Heart left ventricle (tissue), 16 donors: ENCODE results near the gene LENG1. TPM values are rescaled to one million over a fixed set of nuclear protein-coding genes. Genes with fewer than 3 reads are reported as not detected.

ENCODE experiments used
- ATAC-seq, 4 donors: fragments of 200-7000 bp; cut with Tn5 transposase; one replicate each; pipeline ENCODE4 v1.9.1; 2020 to 2022; ENCODE audit warnings: moderate library complexity in 4 of 4, mild to moderate bottlenecking in 3 of 4, moderate number of reproducible peaks in 1 of 4
- DNase-seq, 5 donors: peaks; one replicate each; pipeline ENCODE4 v3.0.0-alpha.2; 2020
- H3K27ac ChIP-seq, 12 donors: fragments of 200-600 bp; sonication (generic) in 4 of 12; one replicate each; pipeline versions ENCODE4 v1.5.0 to v1.8.0; 2016 to 2022; ENCODE audit warnings: mild to moderate bottlenecking in 2 of 12
- H3K27me3 ChIP-seq, 9 donors: fragments of 200-600 bp; sonication (generic) in 2 of 9; one replicate each; pipeline versions ENCODE4 v1.5.1 to v1.8.0; 2016 to 2022; ENCODE audit warnings: mild to moderate bottlenecking in 3 of 9
- H3K36me3 ChIP-seq, 9 donors: fragments of 200-600 bp; sonication (generic) in 2 of 9; one replicate each; pipeline versions ENCODE4 v1.5.0 to v1.8.0; 2018 to 2022; ENCODE audit warnings: mild to moderate bottlenecking in 2 of 9
- H3K4me1 ChIP-seq, 12 donors: fragments of 200-600 bp; sonication (generic) in 4 of 12; one replicate each; pipeline versions ENCODE4 v1.5.0 to v1.8.0; 2016 to 2022; ENCODE audit warnings: mild to moderate bottlenecking in 3 of 12
- H3K4me3 ChIP-seq, 12 donors: fragments of 200-600 bp; sonication (generic) in 4 of 12; one replicate each; pipeline versions ENCODE4 v1.5.0 to v1.8.0; 2017 to 2022; ENCODE audit warnings: mild to moderate bottlenecking in 9 of 12, moderate library complexity in 4 of 12
- H3K9me3 ChIP-seq, 12 donors: fragments of 200-600 bp; sonication (generic) in 4 of 12; one replicate each; pipeline versions ENCODE4 v1.5.0 to v1.8.0; 2016 to 2022; ENCODE audit warnings: mild to moderate bottlenecking in 1 of 12
- CTCF ChIP-seq, 12 donors: fragments of 200-600 bp; sonication (generic) in 4 of 12; IDR thresholded peaks; one replicate each; pipeline versions ENCODE4 v1.5.0 to v1.8.0; 2018 to 2022; ENCODE audit warnings: antibody characterized with exemption in 12 of 12, mild to moderate bottlenecking in 5 of 12
- POLR2A ChIP-seq, 2 donors: fragments of 450-650 bp; IDR thresholded peaks; one replicate each; pipeline ENCODE4 v1.6.1; 2017; ENCODE audit warnings: antibody characterized with exemption in 2 of 2, mild to moderate bottlenecking in 2 of 2, moderate library complexity in 2 of 2
- WGBS, 4 donors: extraction: QIAGEN DNeasy Blood & Tissue Kit in 2 of 4; methylation state at CpG; one replicate each; pipeline versions ENCODE4 v1.1.5 to v1.1.7; 2013 to 2018; 5-methylcytosine and 5-hydroxymethylcytosine counted together
- intact Hi-C, 10 donors: fragments of 100-400 bp; cut with DNase I; formaldehyde crosslinking; loops; one replicate each; pipeline versions ENCODE4 v1.11.1 to v1.14.2; 2022
- polyA plus RNA-seq, 2 donors: library from polyadenylated mRNA; stranded (reverse); fragments of 200-250 nt; gene quantifications; one replicate each; pipeline ENCODE4 v1.2.3, GENCODE V29; 2013
- total RNA-seq, 9 donors: library from RNA; depleted of rRNA in 2 of 9; stranded (reverse); fragments of >200 nt in 2 of 9; fragmentation: NEBNext Ultra II Directional in 3 of 9; extraction: Animal tissue kit (Norgen Biotek cat#: 25700) in 3 of 9; gene quantifications; one replicate each; pipeline versions ENCODE4 v1.1.0 to v1.2.4, GENCODE V29; 2016 to 2023
- donor health status: ischemic (EF 13 %, LVEDD 7.1; RV severe dilation, severe dysfunction).
- donor health status: healthy with polysubstance abuse.
- donor health status: DM: no; HTN: yes; CAD: no.
- donor health status: DM: no; HTN: no; CAD: no.
- donor health status: ischemic (EF 25% LVEDD 6.9; RV normal size, moderate dysfunction).
- donor health status: ischemic (EF 25% LVEDD 5.7; RV mildly dilated, moderate dysfunction).
- donor health status: healthy.
- donor health status: DM: yes; HTN: yes; CAD: no.
- donor health status: ischemic (EF 35%, LVEDD 5.7; RV mildly dilated, moderate dysfunction).
- donor health status: nonischemic (EF 11% LVEDD 7.7; RV severe dilation, severe dysfunction).
- donor health status: DM: yes; HTN: yes; CAD: no.
- donor health status: PGD.
- donor health status: ischemic (EF 29% LVEDD 5.4; RV normal size, mild dysfunction).
- donor health status: nonischemic (EF 23%, LVEDD 6.1; RV moderate dilation, normal function).

The LENG1 gene
- total and polyA plus RNA-seq, 11 donors, result 5.4 to 18.6 (median 7.0) TPM

DNA sequence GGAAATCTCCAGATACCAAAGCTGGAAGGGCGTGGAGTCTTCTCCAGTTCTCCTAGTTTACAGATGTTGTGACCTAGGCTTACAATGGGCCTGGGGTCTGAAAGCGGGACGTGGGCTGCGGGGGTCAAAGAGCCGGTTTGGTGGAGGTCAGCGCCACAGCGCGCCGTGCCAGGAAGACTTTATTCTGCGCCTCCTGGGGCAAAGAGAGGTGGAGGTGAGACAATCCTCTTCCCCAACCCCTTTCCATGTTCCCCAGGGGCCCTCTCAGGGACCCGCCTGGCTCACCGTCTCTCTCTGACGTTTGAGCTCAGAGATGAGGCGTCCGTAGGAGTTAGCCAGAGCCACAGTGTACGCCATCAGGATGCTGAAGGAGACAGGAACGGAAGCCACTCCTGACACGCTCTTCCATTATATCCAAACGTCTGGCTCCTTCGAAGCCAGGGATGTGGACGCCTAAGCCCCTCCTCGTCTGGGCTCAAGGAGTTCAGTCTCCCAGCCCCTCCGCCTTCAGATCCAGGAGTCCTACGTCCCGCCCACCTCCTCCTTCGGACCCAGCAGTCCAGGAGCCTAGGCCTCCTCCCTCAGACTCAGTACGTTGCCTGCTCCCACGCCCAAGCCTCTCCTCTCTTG is 776 bp upstream of the LENG1 start:
- Histone ChIP-seq H3K4me3 (peak overlapping the region; percentile 20 to 96 (median 68)), H3K9me3 (no peaks in the 10 kb centered on the region), H3K4me1 (peaks cover 4 to 57% (median 36%) of the 10 kb centered on the region in 12 donors), H3K36me3 (peaks cover 0 to 32% (median 28%) of the 10 kb centered on the region in 9 donors), H3K27ac (peak overlapping the region in 11 of 12 donors; percentile 43 to 98 (median 84)), H3K27me3 (peaks cover 0 to 13% (median 0%) of the 10 kb centered on the region in 9 donors)
- WGBS, 4 donors, result 0 to 3% (median 2%) methylated on average over 12 to 28 of the region's 28 CpGs
- no peak for DNase-seq
- ATAC-seq, result no peak
- TF ChIP-seq CTCF (IDR thresholded peaks at IDR 0.05) (no peak), POLR2A (IDR thresholded peaks at IDR 0.05) (no peak)
- intact Hi-C loops, result no loop called here

- intact Hi-C loops, result loop anchor here in 1 of 10 donors (1.0 kb wide), 1 partner anchor 22 kb away; the partner anchor contains the start of gene CNOT3
- WGBS, 4 donors, result 9 to 12% (median 12%) methylated on average over 17 to 19 of the region's 19 CpGs
- no peak for ATAC-seq
These were observed 639 bp downstream of the LENG1 start for GRCh38 chr19:54158812-54159351.

GRCh38 chr19:54156953-54157352 is 2.6 kb downstream of the LENG1 start:
- peaks cover 4 to 42% (median 21%) of the 10 kb centered on the region in 12 donors for H3K4me1 ChIP-seq
- no peaks in the 10 kb centered on the region for H3K27me3 ChIP-seq
- WGBS, 4 donors, result 95 to 99% (median 98%) methylated on average over 3 of the region's 3 CpGs
- intact Hi-C loops, result no loop called here
- H3K4me3 ChIP-seq, result no peak overlapping the region
- no peaks in the 10 kb centered on the region for H3K9me3 ChIP-seq
- DNase-seq, result no peak
- H3K36me3 ChIP-seq, result peaks cover 0 to 65% (median 62%) of the 10 kb centered on the region in 9 donors
- no peak for TF ChIP-seq POLR2A (IDR thresholded peaks at IDR 0.05)
- TF ChIP-seq CTCF (IDR thresholded peaks at IDR 0.05), result no peak
- no peak for ATAC-seq
- H3K27ac ChIP-seq, result no peak overlapping the region

More at GRCh38 chr19:54158812-54159351, 639 bp downstream of the LENG1 start:
- Histone ChIP-seq H3K27ac (peak overlapping the region; percentile 89 to 99 (median 98)), H3K36me3 (peaks cover 0 to 46% (median 43%) of the 10 kb centered on the region in 9 donors), H3K4me3 (peak overlapping the region; percentile 47 to 96 (median 74)), H3K4me1 (peaks cover 4 to 59% (median 32%) of the 10 kb centered on the region in 12 donors), H3K9me3 (no peaks in the 10 kb centered on the region), H3K27me3 (no peaks in the 10 kb centered on the region)
- TF ChIP-seq CTCF (IDR thresholded peaks at IDR 0.05) (no peak), POLR2A (IDR thresholded peaks at IDR 0.05) (no peak)
- no peak for DNase-seq

- H3K4me1 ChIP-seq, result peaks cover 4 to 38% (median 19%) of the 10 kb centered on the region in 12 donors
- H3K36me3 ChIP-seq, result peaks cover 0 to 70% (median 66%) of the 10 kb centered on the region in 9 donors
- WGBS, 4 donors, result 73 to 82% (median 80%) methylated on average over 11 of the region's 11 CpGs
- H3K27ac ChIP-seq, result no peak overlapping the region
- no peak overlapping the region for H3K4me3 ChIP-seq
- H3K9me3 ChIP-seq, result no peaks in the 10 kb centered on the region
- intact Hi-C loops, result no loop called here
- no peaks in the 10 kb centered on the region for H3K27me3 ChIP-seq
- DNase-seq, result no peak
- no peak for ATAC-seq
- TF ChIP-seq CTCF (IDR thresholded peaks at IDR 0.05) (no peak), POLR2A (IDR thresholded peaks at IDR 0.05) (no peak)
These were observed 3.0 kb downstream of the LENG1 start for GRCh38 chr19:54156490-54156889.
